Measurements from ENCODE around the gene STARD7.

STARD7 gene

DNA sequence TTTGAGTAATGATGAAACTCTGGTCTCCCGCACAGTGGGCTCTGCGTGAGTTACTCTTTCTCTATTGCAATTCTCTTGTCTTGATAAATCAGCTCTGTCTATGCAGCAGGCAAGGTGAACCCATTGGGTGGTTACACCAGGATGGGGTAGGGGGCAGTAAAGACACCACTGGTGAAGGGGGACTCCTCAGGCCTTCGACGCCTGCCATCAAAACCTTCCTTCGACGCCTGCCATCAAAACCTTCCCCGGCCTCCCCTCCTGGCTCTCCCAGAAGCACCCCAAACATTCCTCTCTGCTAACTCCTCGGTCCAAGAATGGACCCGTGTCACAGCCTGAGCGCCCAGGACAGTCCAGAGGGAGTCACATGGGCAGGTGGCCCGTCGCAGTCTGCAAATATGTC, 4.8 kb upstream of the STARD7 start:
- H3K36me3 Mint-ChIP-seq, result peaks cover 2% of the 10 kb centered on the region
- H3K27ac Mint-ChIP-seq, result no peak overlapping the region
- H3K4me3 Mint-ChIP-seq, result no peak overlapping the region
- H3K4me1 Mint-ChIP-seq (ENCODE audit: low read depth), result peaks cover 11% of the 10 kb centered on the region
- H3K9me3 Mint-ChIP-seq (ENCODE audit: low read depth), result no peaks in the 10 kb centered on the region
- H3K27me3 Mint-ChIP-seq, result no peaks in the 10 kb centered on the region

DNA sequence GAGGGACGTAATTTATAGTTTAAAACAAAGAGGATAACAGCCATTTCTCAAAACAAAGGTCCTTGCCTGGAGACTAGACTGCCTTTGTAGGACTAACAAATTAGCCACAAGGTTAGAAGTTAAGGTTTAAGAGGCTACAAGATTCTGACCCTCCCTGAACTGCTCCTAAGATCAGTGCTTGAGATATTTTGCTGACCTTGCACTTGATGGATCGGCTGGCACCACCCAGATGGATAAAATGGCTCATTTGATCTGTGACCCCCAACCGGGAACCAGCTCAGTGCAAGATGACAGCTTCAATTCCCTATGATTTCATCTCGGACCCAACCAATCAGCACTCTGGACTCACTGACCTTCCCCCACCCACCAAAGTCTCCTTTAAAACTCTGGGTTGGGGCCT, 3.7 kb upstream of the STARD7 start:
- no peak overlapping the region for H3K4me3 Mint-ChIP-seq
- H3K27me3 Mint-ChIP-seq, result no peaks in the 10 kb centered on the region
- H3K36me3 Mint-ChIP-seq, result no peaks in the 10 kb centered on the region
- H3K9me3 Mint-ChIP-seq (ENCODE audit: low read depth), result no peaks in the 10 kb centered on the region
- no peak overlapping the region for H3K27ac Mint-ChIP-seq
- H3K4me1 Mint-ChIP-seq (ENCODE audit: low read depth), result peaks cover 15% of the 10 kb centered on the region

DNA sequence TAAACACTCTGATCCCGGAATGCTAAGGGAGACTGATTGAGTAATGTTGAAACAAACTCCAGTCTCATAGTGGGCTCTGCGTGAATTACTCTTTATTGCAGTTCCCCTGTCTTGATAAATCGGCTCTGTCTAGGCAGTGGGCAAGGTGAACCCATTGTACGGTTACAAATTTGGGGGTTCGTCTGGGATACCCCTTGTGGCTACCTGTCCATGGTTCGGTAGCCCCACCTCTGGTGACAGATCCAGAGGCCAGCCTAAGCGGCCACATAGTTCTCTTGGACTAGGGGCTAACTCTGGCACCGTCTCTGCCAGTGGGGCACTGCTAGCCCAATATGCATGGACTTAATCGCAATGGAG, 1.1 kb upstream of the STARD7 start:
- peaks cover 9% of the 10 kb centered on the region for H3K36me3 Mint-ChIP-seq
- peak overlapping the region; percentile 87 for H3K27ac Mint-ChIP-seq
- no peaks in the 10 kb centered on the region for H3K9me3 Mint-ChIP-seq (ENCODE audit: low read depth)
- H3K27me3 Mint-ChIP-seq, result no peaks in the 10 kb centered on the region
- peak overlapping the region; percentile 88 for H3K4me3 Mint-ChIP-seq
- peaks cover 38% of the 10 kb centered on the region for H3K4me1 Mint-ChIP-seq (ENCODE audit: low read depth)

DNA sequence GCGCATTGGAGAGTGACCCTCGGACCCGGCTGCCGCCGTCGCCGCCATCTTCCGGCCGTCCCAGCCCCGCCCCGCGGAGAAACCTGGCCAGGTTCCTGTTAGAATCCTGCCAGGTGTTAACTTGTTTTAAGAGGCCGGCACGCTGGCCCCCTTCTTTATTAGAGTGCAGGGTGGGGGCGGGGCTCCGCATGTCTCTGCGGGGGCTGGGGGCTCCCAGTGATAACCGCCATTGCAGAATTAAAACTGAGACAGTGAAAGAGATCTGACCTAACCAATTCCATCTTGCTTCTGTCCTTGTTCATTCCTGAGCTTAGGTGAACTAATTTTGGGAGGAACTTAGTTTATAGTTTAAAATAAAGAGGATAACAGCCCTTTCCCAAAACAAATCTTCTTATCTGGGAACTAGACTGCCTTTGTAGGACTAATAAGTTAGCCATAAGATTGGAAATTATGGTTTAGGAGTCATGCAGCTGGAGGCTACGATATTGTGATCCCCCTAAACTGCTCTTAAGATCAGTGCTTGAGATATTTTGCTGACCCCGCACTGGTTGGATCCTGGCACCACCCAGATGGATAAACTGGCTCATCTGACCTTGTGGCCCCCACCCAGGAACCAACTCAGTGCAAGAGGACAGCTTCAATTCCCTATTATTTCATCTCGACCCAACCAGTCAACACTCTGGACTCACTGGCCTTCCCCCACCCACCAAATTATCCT, 543 bp upstream of the STARD7 start:
- Mint-ChIP-seq H3K27ac (peak overlapping the region; percentile 87), H3K36me3 (peaks cover 9% of the 10 kb centered on the region), H3K9me3 (ENCODE audit: low read depth) (no peaks in the 10 kb centered on the region), H3K4me3 (peak overlapping the region; percentile 88), H3K27me3 (no peaks in the 10 kb centered on the region), H3K4me1 (ENCODE audit: low read depth) (peaks cover 44% of the 10 kb centered on the region)

DNA sequence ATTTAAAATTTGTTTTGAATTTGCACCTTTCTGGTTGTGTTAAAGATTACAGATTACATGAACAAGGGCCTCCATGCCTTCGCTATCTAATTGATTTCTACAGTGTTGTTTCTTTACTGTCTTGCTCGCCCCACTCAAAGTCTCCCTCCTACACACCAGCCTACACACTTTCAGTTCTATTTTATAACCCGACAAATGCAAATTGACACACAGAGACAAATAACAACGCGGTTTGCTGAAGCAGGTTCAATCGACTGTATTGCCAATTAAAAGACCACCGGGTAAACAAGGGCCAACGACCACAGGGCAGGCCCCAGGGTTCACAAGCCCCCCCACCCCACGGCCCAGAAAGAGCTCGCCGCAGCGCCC, 869 bp downstream of the STARD7 start:
- peaks cover 9% of the 10 kb centered on the region for H3K36me3 Mint-ChIP-seq

DNA sequence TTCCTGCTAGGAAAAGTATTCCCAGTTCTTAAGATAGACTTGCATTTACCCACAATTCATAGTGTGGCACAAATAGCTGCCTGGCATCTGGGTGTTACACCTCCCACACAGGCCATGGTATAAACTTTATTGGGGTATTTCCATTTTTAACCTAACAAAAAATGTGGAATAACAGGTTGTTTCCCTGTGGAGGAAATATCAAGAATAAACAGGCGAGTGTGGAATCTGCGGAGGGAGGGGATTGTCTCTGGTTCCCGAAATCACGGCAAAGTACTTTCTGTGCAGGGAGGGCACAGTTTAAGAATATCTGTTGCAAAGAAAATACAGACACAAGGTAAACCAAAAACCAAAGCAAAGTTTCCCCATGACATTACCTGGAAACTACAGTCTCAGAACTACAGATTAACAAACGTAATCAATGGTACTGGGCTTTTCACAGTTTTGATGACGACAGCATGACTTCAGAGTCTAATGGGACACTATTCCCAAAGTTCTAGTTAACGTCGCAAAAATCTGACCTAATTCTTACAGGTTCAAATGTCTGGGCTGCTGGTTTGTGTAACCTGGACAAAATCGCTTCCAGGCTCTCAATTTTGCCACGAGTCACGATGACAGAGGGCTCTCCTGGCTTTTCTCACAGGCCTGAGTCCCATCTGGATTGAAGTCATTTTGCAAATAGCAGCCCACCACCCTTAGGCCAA, 1.4 kb downstream of the STARD7 start:
- Mint-ChIP-seq H3K9me3 (ENCODE audit: low read depth) (no peaks in the 10 kb centered on the region), H3K36me3 (peaks cover 9% of the 10 kb centered on the region), H3K4me1 (ENCODE audit: low read depth) (peaks cover 61% of the 10 kb centered on the region), H3K27me3 (no peaks in the 10 kb centered on the region), H3K27ac (peak overlapping the region; percentile 93), H3K4me3 (peak overlapping the region; percentile 96)

More for the DNA sequence above, 869 bp downstream of the STARD7 start:
- no peaks in the 10 kb centered on the region for H3K27me3 Mint-ChIP-seq
- H3K27ac Mint-ChIP-seq, result peak overlapping the region; percentile 93
- no peaks in the 10 kb centered on the region for H3K9me3 Mint-ChIP-seq (ENCODE audit: low read depth)
- peaks cover 56% of the 10 kb centered on the region for H3K4me1 Mint-ChIP-seq (ENCODE audit: low read depth)
- H3K4me3 Mint-ChIP-seq, result peak overlapping the region; percentile 96

DNA sequence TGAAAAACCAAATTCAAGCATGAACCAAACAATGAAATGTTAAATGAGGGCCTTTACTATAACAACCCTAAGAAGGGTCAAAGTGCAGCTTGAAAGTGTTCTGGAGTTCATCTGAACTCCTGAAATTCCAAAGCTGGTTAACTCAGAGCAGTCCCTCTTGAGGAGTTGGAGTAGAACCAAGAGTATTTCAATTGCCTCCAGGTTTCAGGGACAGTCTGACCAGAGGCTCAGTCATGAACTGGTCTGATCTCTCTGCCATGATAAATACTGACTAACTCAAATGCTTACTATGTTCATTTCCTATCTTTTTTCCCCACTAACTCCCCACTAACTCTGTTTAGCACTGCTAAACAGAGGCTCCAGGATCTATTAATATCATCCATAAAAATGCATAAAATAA, 2.7 kb downstream of the STARD7 start:
- Mint-ChIP-seq H3K4me3 (peak overlapping the region; percentile 96), H3K9me3 (ENCODE audit: low read depth) (no peaks in the 10 kb centered on the region), H3K4me1 (ENCODE audit: low read depth) (peaks cover 68% of the 10 kb centered on the region), H3K27ac (peak overlapping the region; percentile 13), H3K36me3 (peaks cover 9% of the 10 kb centered on the region), H3K27me3 (no peaks in the 10 kb centered on the region)

DNA sequence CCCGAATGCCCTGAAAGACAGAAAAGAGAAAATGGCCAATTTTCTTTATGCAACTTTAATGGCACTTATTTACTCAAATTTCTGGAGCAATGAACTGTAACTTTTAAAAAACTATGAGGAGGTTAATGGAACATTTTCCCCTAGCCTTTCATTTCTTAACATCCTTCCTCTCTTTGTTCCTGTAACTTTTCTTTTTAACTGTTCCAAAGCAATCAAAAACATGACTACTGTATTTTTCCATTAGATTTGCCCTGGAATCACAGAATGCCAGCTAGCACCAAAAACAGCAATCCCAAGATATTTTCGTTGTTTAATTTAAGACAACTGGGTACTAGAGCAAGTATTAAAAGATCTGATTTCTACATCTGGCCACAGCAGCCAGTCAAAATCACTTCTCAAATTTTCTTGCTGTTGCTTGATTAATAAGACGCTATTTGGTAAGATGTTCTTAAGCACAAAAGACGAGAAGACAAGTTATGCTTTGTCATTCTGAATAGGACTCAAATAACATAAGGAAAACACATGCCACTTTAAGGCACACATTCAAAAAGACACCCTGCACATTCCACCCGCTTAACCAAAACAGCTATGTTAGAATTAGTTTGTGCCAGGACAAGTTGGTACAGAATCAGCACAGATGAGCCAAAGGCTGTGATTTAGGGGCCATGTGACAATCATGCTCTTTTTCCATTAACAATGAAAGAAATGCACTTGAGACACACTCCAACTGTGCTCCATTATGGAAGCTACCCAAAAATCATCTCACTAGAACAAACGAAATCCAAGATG, 3.6 kb downstream of the STARD7 start:
- Mint-ChIP-seq H3K27me3 (no peaks in the 10 kb centered on the region), H3K4me1 (ENCODE audit: low read depth) (peaks cover 72% of the 10 kb centered on the region), H3K4me3 (peak overlapping the region; percentile 96), H3K9me3 (ENCODE audit: low read depth) (no peaks in the 10 kb centered on the region), H3K36me3 (peaks cover 9% of the 10 kb centered on the region), H3K27ac (peak overlapping the region; percentile 51)

DNA sequence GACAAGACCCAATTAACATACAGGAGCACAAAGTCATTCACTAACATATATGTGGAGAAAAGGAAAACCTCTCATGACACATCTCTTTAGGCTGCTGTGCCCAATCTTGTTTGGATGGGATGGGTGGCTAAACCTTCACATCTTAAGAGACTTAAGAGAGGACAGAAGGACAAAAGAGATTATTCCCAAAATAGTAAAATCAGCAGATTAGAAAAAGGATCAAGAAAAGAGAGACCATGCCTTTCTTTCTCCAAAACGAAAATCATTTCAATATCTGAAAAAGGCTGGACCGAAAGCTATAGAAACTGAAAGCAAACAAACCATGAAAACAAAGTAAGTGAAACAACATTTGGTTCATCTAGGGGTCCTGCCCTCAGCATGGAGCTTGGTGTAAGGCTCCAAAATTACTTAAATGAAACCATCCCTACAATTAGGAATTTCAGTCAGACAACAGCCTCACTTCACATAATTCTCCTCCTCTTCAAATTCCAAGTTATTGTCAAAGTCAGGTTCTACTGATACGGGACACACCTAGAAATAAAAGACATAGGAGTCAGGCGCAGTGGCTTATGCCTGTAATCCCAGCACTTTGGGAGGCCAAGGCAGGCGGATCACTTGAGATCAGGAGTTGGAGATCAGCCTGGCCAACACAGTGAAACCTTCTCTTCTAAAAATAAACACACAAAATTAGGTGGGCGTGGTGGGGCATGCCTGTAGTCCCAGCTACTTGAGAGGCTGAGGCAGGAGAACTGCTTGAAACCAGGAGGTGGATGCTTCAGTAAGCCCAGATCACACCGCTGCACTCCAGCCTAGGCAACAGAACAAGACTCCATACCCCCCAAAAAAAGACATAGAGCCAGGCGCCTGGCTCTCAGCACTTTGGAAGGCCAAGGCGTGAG, 5.2 kb downstream of the STARD7 start:
- peaks cover 83% of the 10 kb centered on the region for H3K4me1 Mint-ChIP-seq (ENCODE audit: low read depth)
- H3K9me3 Mint-ChIP-seq (ENCODE audit: low read depth), result no peaks in the 10 kb centered on the region
- H3K36me3 Mint-ChIP-seq, result peaks cover 12% of the 10 kb centered on the region
- H3K27ac Mint-ChIP-seq, result peak overlapping the region; percentile 79
- H3K4me3 Mint-ChIP-seq, result peak overlapping the region; percentile 96
- H3K27me3 Mint-ChIP-seq, result no peaks in the 10 kb centered on the region

DNA sequence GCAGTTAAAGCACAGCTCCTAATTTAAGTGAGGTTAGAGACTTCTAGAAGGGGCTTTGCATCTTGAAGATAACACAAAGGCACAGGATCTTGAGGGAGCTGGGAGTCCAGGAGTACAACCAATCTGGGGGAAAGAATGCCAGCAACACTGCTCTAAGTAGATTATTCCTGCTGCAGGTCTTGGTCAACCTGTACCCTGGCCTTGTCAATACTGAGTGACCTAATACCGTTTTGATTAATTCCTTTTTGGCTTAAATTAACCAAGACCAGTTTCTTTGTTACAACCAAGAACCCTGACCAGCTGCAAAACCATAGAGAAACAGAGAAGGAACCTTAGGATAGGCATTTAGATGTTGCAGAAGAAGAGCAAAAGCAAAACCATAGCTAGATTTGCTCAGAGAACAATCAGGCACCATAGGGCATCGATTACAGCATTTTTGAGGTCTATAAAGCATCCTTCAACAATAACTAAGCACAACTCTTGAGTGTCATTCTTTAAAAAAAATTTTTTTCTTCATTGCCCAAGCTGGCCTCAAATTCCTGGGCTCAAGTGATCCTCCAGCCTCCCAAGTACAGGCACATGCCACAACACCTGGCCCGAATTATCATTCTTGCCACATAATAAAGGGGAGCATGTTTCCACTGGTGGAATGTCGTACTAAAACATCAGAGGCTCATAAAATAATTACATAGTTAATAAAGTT, 6.3 kb downstream of the STARD7 start:
- H3K36me3 Mint-ChIP-seq, result peaks cover 14% of the 10 kb centered on the region
- no peaks in the 10 kb centered on the region for H3K27me3 Mint-ChIP-seq
- H3K9me3 Mint-ChIP-seq (ENCODE audit: low read depth), result no peaks in the 10 kb centered on the region
- peak overlapping the region; percentile 59 for H3K4me3 Mint-ChIP-seq
- H3K27ac Mint-ChIP-seq, result no peak overlapping the region
- peaks cover 85% of the 10 kb centered on the region for H3K4me1 Mint-ChIP-seq (ENCODE audit: low read depth)

DNA sequence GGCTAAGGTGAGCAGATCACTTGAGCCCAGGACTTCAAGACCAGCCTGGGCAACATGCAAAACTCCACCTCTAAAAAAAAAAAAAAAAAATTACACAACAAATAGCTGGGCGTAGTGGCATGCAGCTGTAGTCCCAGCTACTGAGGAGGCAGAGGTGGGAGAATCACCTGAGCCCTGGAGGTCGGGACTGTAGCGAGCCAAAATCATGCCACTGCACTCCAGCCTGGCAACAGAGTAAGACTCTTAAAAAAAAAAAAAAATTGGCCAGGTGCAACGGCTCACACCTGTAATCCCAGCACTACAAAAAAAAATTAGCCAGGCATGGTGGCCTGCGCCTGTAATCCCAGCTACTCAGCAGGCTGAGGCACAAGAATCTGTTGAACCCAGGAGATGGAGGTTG, 7.3 kb downstream of the STARD7 start:
- H3K9me3 Mint-ChIP-seq (ENCODE audit: low read depth), result no peaks in the 10 kb centered on the region
- H3K4me1 Mint-ChIP-seq (ENCODE audit: low read depth), result peaks cover 79% of the 10 kb centered on the region
- H3K27ac Mint-ChIP-seq, result no peak overlapping the region
- H3K4me3 Mint-ChIP-seq, result no peak overlapping the region
- peaks cover 15% of the 10 kb centered on the region for H3K36me3 Mint-ChIP-seq
- H3K27me3 Mint-ChIP-seq, result no peaks in the 10 kb centered on the region

DNA sequence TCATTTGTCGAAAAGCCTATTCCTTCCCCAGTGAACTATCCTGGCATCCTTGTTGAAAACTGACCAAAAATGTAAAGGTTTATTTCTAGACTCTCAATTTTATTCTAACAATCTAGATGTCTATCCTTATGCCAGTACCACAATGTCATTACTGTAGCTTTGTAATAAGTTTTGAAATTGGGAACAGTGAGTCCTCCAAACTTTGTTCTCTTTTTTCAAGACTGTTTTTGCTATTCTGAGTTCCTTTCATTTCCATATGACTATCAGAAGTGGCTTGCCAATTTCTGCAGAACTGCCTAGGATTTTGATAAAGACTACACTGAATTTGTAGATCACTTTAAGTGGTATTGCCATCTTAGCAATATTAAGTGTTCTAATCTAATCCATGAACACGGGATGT, 9.7 kb downstream of the STARD7 start:
- peaks cover 66% of the 10 kb centered on the region for H3K4me1 Mint-ChIP-seq (ENCODE audit: low read depth)
- H3K27me3 Mint-ChIP-seq, result no peaks in the 10 kb centered on the region
- H3K27ac Mint-ChIP-seq, result no peak overlapping the region
- peaks cover 8% of the 10 kb centered on the region for H3K36me3 Mint-ChIP-seq
- H3K4me3 Mint-ChIP-seq, result no peak overlapping the region
- no peaks in the 10 kb centered on the region for H3K9me3 Mint-ChIP-seq (ENCODE audit: low read depth)

DNA sequence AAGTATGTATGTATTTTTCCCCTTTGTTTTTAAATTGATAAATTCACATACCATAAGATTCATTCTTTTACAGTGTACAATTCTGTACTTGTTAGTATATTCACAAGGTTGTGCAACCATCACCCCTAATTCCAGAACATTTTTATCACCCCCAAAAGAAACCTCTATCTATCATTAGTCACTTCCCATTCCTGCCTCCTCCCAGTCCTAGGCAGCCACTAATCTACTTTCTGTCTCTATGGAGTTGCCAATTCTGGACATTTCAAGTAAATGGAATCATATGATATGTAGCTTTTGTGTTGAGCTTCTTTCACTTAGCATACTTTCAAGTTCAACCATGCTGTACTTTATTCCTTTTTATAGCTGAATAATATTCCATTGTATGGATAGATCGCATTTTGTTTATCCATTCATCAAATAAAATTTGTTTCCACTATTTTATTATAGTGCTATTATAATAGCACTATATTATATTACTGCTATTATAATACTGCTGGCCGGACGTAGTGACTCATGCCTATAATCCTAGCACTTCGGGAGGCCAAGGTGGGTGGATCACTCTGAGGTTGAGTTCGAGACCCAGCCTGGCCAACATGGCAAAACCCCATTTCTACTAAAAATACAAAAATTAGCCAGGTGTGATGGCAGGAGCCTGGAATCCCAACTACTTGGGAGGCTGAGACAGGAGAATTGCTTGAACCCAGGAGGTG, 10.9 kb downstream of the STARD7 start:
- Mint-ChIP-seq H3K9me3 (ENCODE audit: low read depth) (no peaks in the 10 kb centered on the region), H3K4me3 (no peak overlapping the region), H3K27me3 (no peaks in the 10 kb centered on the region), H3K4me1 (ENCODE audit: low read depth) (peaks cover 55% of the 10 kb centered on the region), H3K27ac (no peak overlapping the region), H3K36me3 (peaks cover 17% of the 10 kb centered on the region)
